GM12878 (cell line): Measurements from ENCODE around the gene CPSF6. TPM values are rescaled to one million over a fixed set of nuclear protein-coding genes. Genes with fewer than 3 reads are reported as not detected.

Experiments
- BACH1 ChIP-seq: fragments of 450-650 bp; IDR thresholded peaks from 2 replicates; pipeline ENCODE4 v1.6.1; 2017; ENCODE audit warnings: mild to moderate bottlenecking, borderline replicate concordance
- E2F4 ChIP-seq: IDR thresholded peaks from 2 replicates; pipeline ENCODE4 v1.6.1; 2012; ENCODE audit warnings: low read depth, low read length, improper control_type of control experiment
- EGR1 ChIP-seq, 2 experiments: IDR thresholded peaks; 1 replicate in 1 of 2; 2 replicates in 1 of 2; pipeline ENCODE4 v1.6.1; 2011 to 2012; ENCODE audit warnings: low read depth in 2 of 2, low read length in 2 of 2, borderline replicate concordance in 1 of 2, mild to moderate bottlenecking in 1 of 2, moderate library complexity in 1 of 2
- HDAC2 ChIP-seq: fragments of 200-600 bp; sonication (generic); IDR thresholded peaks from 2 replicates; pipeline ENCODE4 v1.6.1; 2017
- JUND ChIP-seq: IDR thresholded peaks from 2 replicates; pipeline ENCODE4 v1.6.1; 2012; ENCODE audit warnings: low read depth, mild to moderate bottlenecking, low read length, improper control_type of control experiment, moderate library complexity
- LARP7 ChIP-seq: fragments of 450-650 bp; IDR thresholded peaks from 2 replicates; pipeline ENCODE4 v1.6.1; 2017; ENCODE audit warnings: mild to moderate bottlenecking
- MEF2A ChIP-seq: IDR thresholded peaks from 2 replicates; pipeline ENCODE4 v1.6.1; 2011; ENCODE audit warnings: low read depth, mild to moderate bottlenecking, low read length, moderate library complexity; ENCODE audit not compliant: insufficient read depth
- MTA3 ChIP-seq: IDR thresholded peaks from 2 replicates; pipeline ENCODE4 v1.6.1; 2012; ENCODE audit warnings: low read length, inconsistent platforms, borderline replicate concordance
- NFIC ChIP-seq: IDR thresholded peaks from 2 replicates; pipeline ENCODE4 v1.6.1; 2012; ENCODE audit warnings: low read depth, mild to moderate bottlenecking, inconsistent platforms, low read length, moderate library complexity
- POLR2A ChIP-seq: IDR thresholded peaks from 2 replicates; pipeline ENCODE4 v1.6.1; 2011; ENCODE audit warnings: low read depth, mild to moderate bottlenecking, low read length
- POLR2AphosphoS5 ChIP-seq: IDR thresholded peaks from 2 replicates; pipeline ENCODE4 v1.6.1; 2011; ENCODE audit warnings: mild to moderate bottlenecking, low read length, inconsistent platforms
- RBBP5 ChIP-seq: fragments of 200-600 bp; sonication (generic); conservative IDR thresholded peaks from 2 replicates; pipeline ENCODE4 v1.6.1; 2016
- RELB ChIP-seq: fragments of 450-650 bp; IDR thresholded peaks from 2 replicates; pipeline ENCODE4 v1.6.1; 2017; ENCODE audit warnings: low read depth, mild to moderate bottlenecking, moderate library complexity
- SMAD1 ChIP-seq: fragments of 450-650 bp; IDR thresholded peaks from 2 replicates; pipeline ENCODE4 v1.6.1; 2018; ENCODE audit warnings: mild to moderate bottlenecking, low read depth; ENCODE audit not compliant: partially characterized antibody
- SPI1 ChIP-seq: IDR thresholded peaks from 2 replicates; pipeline ENCODE4 v1.6.1; 2011; ENCODE audit warnings: low read depth, mild to moderate bottlenecking, low read length, moderate library complexity, borderline replicate concordance; ENCODE audit not compliant: insufficient read depth
- SREBF1 ChIP-seq: IDR thresholded peaks from 2 replicates; pipeline ENCODE4 v1.6.1; 2012; ENCODE audit warnings: mild to moderate bottlenecking, low read length
- TARDBP ChIP-seq: IDR thresholded peaks from 2 replicates; pipeline ENCODE4 v1.6.1; 2016; ENCODE audit warnings: borderline replicate concordance
- YY1 ChIP-seq: IDR thresholded peaks from 2 replicates; pipeline ENCODE4 v1.6.1; 2011; ENCODE audit warnings: low read depth, mild to moderate bottlenecking, low read length
- ZNF274 ChIP-seq: IDR thresholded peaks from one replicate; pipeline ENCODE4 v1.8.0; 2011; ENCODE audit not compliant: insufficient read length, insufficient read depth
- ZSCAN29 ChIP-seq: fragments of 450-650 bp; IDR thresholded peaks from 2 replicates; pipeline ENCODE4 v1.6.1; 2017; ENCODE audit warnings: mild to moderate bottlenecking, moderate library complexity
- polyA plus RNA-seq, 11 experiments: library from polyadenylated mRNA; depleted of rRNA in 4 of 11; unstranded in 6 of 11; stranded (reverse) in 5 of 11; fragments of >200 nt; fragmentation: Nextera tagmentation in 4 of 11; fragmentation: Illumina TruSeq in 1 of 11; extraction: Ambion mirVana in 4 of 11; extraction: Trizol in 1 of 11; gene quantifications; 1 replicate in 1 of 11; 2 replicates in 10 of 11; pipeline versions ENCODE4 v1.2.1 to v1.2.3, GENCODE V29; 2011 to 2016; ENCODE audit warnings: inconsistent platforms in 2 of 11, missing spikeins in 2 of 11, low read depth in 1 of 11
- total RNA-seq, 4 experiments: library from RNA; depleted of rRNA in 3 of 4; stranded (reverse); fragments of >200 nt in 3 of 4; fragmentation: Illumina TruSeq in 1 of 4; extraction: Trizol in 1 of 4; gene quantifications; 2 replicates each; pipeline versions ENCODE4 v1.2.1 to v1.2.3, GENCODE V29; 2013 to 2021
- TF ChIP-seq, protein P1 (sequence below): IDR thresholded peaks from 2 replicates; pipeline ENCODE4 v1.6.1; 2012; ENCODE audit warnings: low read depth, low read length, improper control_type of control experiment

CPSF6 gene
- total and polyA plus RNA-seq, 10 of the 15 experiments (the other 5 are each of a cell fraction or from before 2014, with no cell fraction given), result 40.9 to 150 (median 79.1) TPM

DNA sequence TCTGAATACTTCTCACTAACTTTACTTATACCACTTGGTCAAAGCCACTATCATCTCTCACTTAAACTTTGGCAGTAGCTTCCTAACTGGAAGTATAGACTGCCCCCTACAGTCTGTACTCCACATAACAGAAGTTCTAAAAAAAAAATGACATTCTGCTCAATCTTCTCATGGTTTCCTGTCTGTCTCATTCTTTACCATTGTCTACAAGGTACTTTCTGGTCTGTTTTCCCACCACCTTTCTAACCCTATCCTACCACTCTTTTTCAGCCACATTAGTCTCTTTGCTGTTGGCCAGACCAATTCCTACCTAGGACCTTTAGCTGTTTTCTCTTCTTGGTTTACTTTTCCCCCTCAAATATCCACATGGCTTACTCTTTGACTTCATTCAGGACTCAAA lies 14.7 kb downstream of the CPSF6 start (continued):
- TF ChIP-seq POLR2AphosphoS5, result no peak
- no peak for TF ChIP-seq BACH1
- no peak for TF ChIP-seq POLR2A
- no peak for TF ChIP-seq JUND
- TF ChIP-seq, protein P1, sequence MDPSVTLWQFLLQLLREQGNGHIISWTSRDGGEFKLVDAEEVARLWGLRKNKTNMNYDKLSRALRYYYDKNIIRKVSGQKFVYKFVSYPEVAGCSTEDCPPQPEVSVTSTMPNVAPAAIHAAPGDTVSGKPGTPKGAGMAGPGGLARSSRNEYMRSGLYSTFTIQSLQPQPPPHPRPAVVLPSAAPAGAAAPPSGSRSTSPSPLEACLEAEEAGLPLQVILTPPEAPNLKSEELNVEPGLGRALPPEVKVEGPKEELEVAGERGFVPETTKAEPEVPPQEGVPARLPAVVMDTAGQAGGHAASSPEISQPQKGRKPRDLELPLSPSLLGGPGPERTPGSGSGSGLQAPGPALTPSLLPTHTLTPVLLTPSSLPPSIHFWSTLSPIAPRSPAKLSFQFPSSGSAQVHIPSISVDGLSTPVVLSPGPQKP, result no peak
- no peak for TF ChIP-seq MTA3
- peak; percentile 74; the same call in 1 of the 2 replicates for TF ChIP-seq RELB
- TF ChIP-seq YY1, result no peak
- no peak for TF ChIP-seq ZNF274
- TF ChIP-seq LARP7, result no peak
- TF ChIP-seq TARDBP, result no peak
- no peak for TF ChIP-seq ZSCAN29
- no peak for TF ChIP-seq E2F4
- no peak for TF ChIP-seq SPI1
- TF ChIP-seq NFIC, result no peak
- no peak for TF ChIP-seq HDAC2
- TF ChIP-seq RBBP5, result no peak
- TF ChIP-seq EGR1 (IDR thresholded peaks at IDR 0.05; ENCODE audit: borderline replicate concordance in 1 of 2, low read depth in 2 of 2, low read length in 2 of 2), result no peak
- no peak for TF ChIP-seq SMAD1
- no peak for TF ChIP-seq MEF2A
- no peak for TF ChIP-seq SREBF1
